ENCODE data around the gene INSYN2B. TPM values are rescaled to one million over a fixed set of nuclear protein-coding genes. Genes with fewer than 3 reads are reported as not detected.

INSYN2B gene
- total and polyA plus RNA-seq, 2 of the 8 experiments (the other 6 are each of a cell fraction or from before 2014, with no cell fraction given): not detected

GRCh38 chr5:169886677-169887076 is 93.6 kb downstream of the INSYN2B start (continued):
- TF ChIP-seq NRF1 (IDR thresholded peaks at IDR 0.05; ENCODE audit: low read depth, low read length): no peak
- TF ChIP-seq EGR1 (IDR thresholded peaks at IDR 0.05; ENCODE audit: borderline replicate concordance, low read depth, low read length): no peak
